IMR-90 (cell line): ENCODE data around the gene APPL2. TPM values are rescaled to one million over a fixed set of nuclear protein-coding genes. Genes with fewer than 3 reads are reported as not detected.

Experiments
- ATAC-seq: fragments of 200-7000 bp; cut with Tn5 transposase; 2 replicates; pipeline ENCODE4 v1.9.1; 2020; ENCODE audit warnings: low read depth, mild to moderate bottlenecking, moderate library complexity
- BruUV-seq: library from RNA; stranded (reverse); fragments of 400-500 nt; replicated peaks from 2 replicates; lab custom pipeline; 2021; lab: Mats Ljungman, UMichigan
- CTCF ChIA-PET: fragments of 300-600 bp; formaldehyde crosslinking; extraction: SDS; loops from one replicate; lab custom pipeline; 2021; ENCODE audit warnings: antibody characterized with exemption; lab: Yijun Ruan, JAX
- POLR2A ChIA-PET: fragments of 300-600 bp; sonication (Branson Sonifier 250); formaldehyde crosslinking; loops from one replicate; lab custom pipeline; 2022; ENCODE audit warnings: antibody characterized with exemption; ENCODE audit not compliant: unreplicated experiment; lab: Charles Lee
- DNase-seq: peaks from one replicate; pipeline ENCODE4 v3.0.0; 2013
- H2AFZ ChIP-seq: replicated peaks from 2 replicates; pipeline ENCODE3; 2013; ENCODE audit warnings: low read length, mild to moderate bottlenecking; ENCODE audit not compliant: poor library complexity
- H2AK5ac ChIP-seq: 2 replicates; pipeline ENCODE4 v1.6.1; 2013; ENCODE audit warnings: low read depth, low read length, inconsistent platforms
- H2AK9ac ChIP-seq: replicated peaks from 2 replicates; pipeline ENCODE3; 2013; ENCODE audit warnings: mild to moderate bottlenecking, low read depth, low read length, moderate library complexity; ENCODE audit not compliant: poor library complexity
- H2BK120ac ChIP-seq: 2 replicates; pipeline ENCODE4 v1.6.1; 2013; ENCODE audit warnings: low read depth, low read length, inconsistent platforms
- H2BK15ac ChIP-seq: 3 replicates; pipeline ENCODE4 v1.6.1; 2013; ENCODE audit warnings: low read depth, low read length, inconsistent platforms
- H2BK20ac ChIP-seq: 2 replicates; pipeline ENCODE4 v1.6.1; 2013; ENCODE audit warnings: low read depth, mild to moderate bottlenecking, inconsistent platforms, low read length, moderate library complexity
- H2BK5ac ChIP-seq: 2 replicates; pipeline ENCODE4 v1.6.1; 2013; ENCODE audit warnings: mild to moderate bottlenecking, low read depth, low read length, inconsistent platforms; ENCODE audit not compliant: poor library complexity, severe bottlenecking
- H3K14ac ChIP-seq: replicated peaks from 2 replicates; pipeline ENCODE4 v1.6.1; 2013; ENCODE audit warnings: low read depth, low read length, inconsistent platforms
- H3K18ac ChIP-seq: 2 replicates; pipeline ENCODE4 v1.6.1; 2013; ENCODE audit warnings: low read depth, low read length, control low read depth
- H3K23ac ChIP-seq: 2 replicates; pipeline ENCODE4 v1.6.1; 2013; ENCODE audit warnings: low read depth, low read length, inconsistent platforms
- H3K27ac ChIP-seq: 2 replicates; pipeline ENCODE4 v1.5.1; 2013; ENCODE audit warnings: mild to moderate bottlenecking, control low read depth, low read length; ENCODE audit not compliant: insufficient read depth
- H3K27me3 ChIP-seq: 2 replicates; pipeline ENCODE4 v1.6.1; 2013; ENCODE audit warnings: low read length; ENCODE audit not compliant: control insufficient read depth, insufficient read depth
- H3K36me3 ChIP-seq: 2 replicates; pipeline ENCODE4 v1.6.1; 2013; ENCODE audit warnings: low read length, mixed read lengths; ENCODE audit not compliant: control insufficient read depth, insufficient read depth
- H3K4ac ChIP-seq: 2 replicates; pipeline ENCODE4 v1.6.1; 2013; ENCODE audit warnings: low read depth, low read length, inconsistent platforms
- H3K4me1 ChIP-seq: 2 replicates; pipeline ENCODE4 v1.6.1; 2013; ENCODE audit warnings: low read length, mixed read lengths; ENCODE audit not compliant: control insufficient read depth, insufficient read depth
- H3K4me2 ChIP-seq: 2 replicates; pipeline ENCODE4 v1.6.1; 2013; ENCODE audit warnings: low read depth, mild to moderate bottlenecking, control low read depth, low read length, moderate library complexity
- H3K4me3 ChIP-seq: 2 replicates; pipeline ENCODE4 v1.5.1; 2013; ENCODE audit warnings: low read depth, mild to moderate bottlenecking, control low read depth, low read length, moderate library complexity; ENCODE audit not compliant: insufficient read depth
- H3K56ac ChIP-seq: 2 replicates; pipeline ENCODE4 v1.6.1; 2013; ENCODE audit warnings: low read length, inconsistent platforms; ENCODE audit not compliant: insufficient read depth; ENCODE audit errors: extremely low read depth
- H3K79me1 ChIP-seq, 2 experiments: 2 replicates each; pipeline ENCODE4 v1.6.1; 2013; ENCODE audit warnings: low read length in 2 of 2, inconsistent platforms in 1 of 2, low read depth in 1 of 2
- H3K9ac ChIP-seq: 2 replicates; pipeline ENCODE4 v1.6.1; 2013; ENCODE audit warnings: low read depth, low read length, control low read depth
- H3K9me1 ChIP-seq: 2 replicates; pipeline ENCODE4 v1.6.1; 2013; ENCODE audit warnings: low read length, inconsistent platforms; ENCODE audit not compliant: insufficient read depth
- H3K9me3 ChIP-seq: 2 replicates; pipeline ENCODE4 v1.6.1; 2013; ENCODE audit warnings: low read length; ENCODE audit not compliant: control insufficient read depth, insufficient read depth
- H4K20me1 ChIP-seq: 2 replicates; pipeline ENCODE4 v1.6.1; 2013; ENCODE audit warnings: low read length, inconsistent platforms; ENCODE audit not compliant: insufficient read depth
- H4K5ac ChIP-seq: 2 replicates; pipeline ENCODE4 v1.6.1; 2013; ENCODE audit warnings: mild to moderate bottlenecking, low read depth, low read length, control low read depth
- H4K8ac ChIP-seq, 2 experiments: 2 replicates each; pipeline ENCODE4 v1.6.1; 2013; ENCODE audit warnings: low read depth in 2 of 2, low read length in 2 of 2, control low read depth in 1 of 2, inconsistent platforms in 1 of 2
- H4K91ac ChIP-seq: 2 replicates; pipeline ENCODE4 v1.6.1; 2013; ENCODE audit warnings: low read depth, low read length, inconsistent platforms; ENCODE audit not compliant: insufficient read depth
- CHD1 ChIP-seq: IDR thresholded peaks from 2 replicates; pipeline ENCODE4 v1.6.1; 2012; ENCODE audit warnings: low read depth, low read length, improper control_type of control experiment
- RFX5 ChIP-seq: IDR thresholded peaks from 2 replicates; pipeline ENCODE4 v1.8.0; 2012; ENCODE audit warnings: low read depth, mild to moderate bottlenecking, low read length, moderate library complexity
- WGBS, 2 experiments: methylation state at CpG; one replicate each; pipeline versions ENCODE4 v1.1.5 to v1.1.7; 2013; ENCODE audit warnings: missing lambda C conversion rate in 2 of 2; ENCODE audit not compliant: insufficient read length in 1 of 2; ENCODE audit errors: extremely low coverage in 2 of 2; 5-methylcytosine and 5-hydroxymethylcytosine counted together
- dilution Hi-C: fragments of 300-500 bp; cut with HindIII; formaldehyde crosslinking; loops from one replicate; pipeline ENCODE4 v1.14.3; 2018; ENCODE audit warnings: low sequenced_read_pairs; ENCODE audit not compliant: unreplicated experiment
- in situ Hi-C: fragments of 300-500 bp; cut with MboI; formaldehyde crosslinking; loops from 3 replicates; pipeline ENCODE4 v1.14.3; 2019; ENCODE audit warnings: low sequenced_read_pairs, inconsistent platforms, mixed read lengths
- intact Hi-C: fragments of 100-400 bp; cut with micrococcal nuclease; formaldehyde crosslinking; loops from 2 replicates; pipeline ENCODE4 v1.10.0; 2022
- polyA plus RNA-seq, 3 experiments: library from polyadenylated mRNA; depleted of rRNA; stranded (reverse); fragments of >200 nt; gene quantifications; 2 replicates each; pipeline ENCODE4 v1.2.3, GENCODE V29; 2012; ENCODE audit warnings: low replicate concordance in 1 of 3
- total RNA-seq: library from RNA; depleted of rRNA; stranded (reverse); fragments of >200 nt; gene quantifications from 2 replicates; pipeline ENCODE4 v1.2.3, GENCODE V29; 2012

APPL2 gene
- total and polyA plus RNA-seq, 2 of the 4 experiments (the other 2 are of a cell fraction), result 42.3 to 65.8 TPM

DNA sequence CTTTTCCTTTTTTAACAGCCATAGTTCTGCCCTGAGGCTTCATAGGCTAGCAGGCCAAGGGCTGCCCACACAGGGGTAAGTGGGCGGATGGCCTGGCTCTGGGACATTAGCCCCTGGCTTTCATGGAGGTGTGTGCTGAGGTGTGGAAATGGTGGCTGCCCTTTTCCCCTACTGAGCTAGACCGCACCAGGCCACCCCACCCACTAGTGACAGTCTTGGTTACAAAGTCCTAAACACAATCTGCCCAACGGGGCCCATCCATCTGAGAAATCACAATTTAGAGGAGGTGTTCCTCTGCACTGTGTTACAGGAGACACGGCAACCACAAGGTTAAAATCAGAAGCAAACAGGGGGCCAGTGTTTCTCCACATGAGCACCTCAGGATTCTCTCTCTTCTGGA is 35.6 kb downstream of the APPL2 start:
- no peaks in the 10 kb centered on the region for H3K27me3 ChIP-seq
- peaks cover 10% of the 10 kb centered on the region for H3K4me1 ChIP-seq
- no peak overlapping the region for H2BK15ac ChIP-seq
- CTCF ChIA-PET, result no interaction called here
- 0 out of 2 replicates have a peak overlapping the region, but pooled peaks have one; percentile 8 for H2BK20ac ChIP-seq
- H3K14ac ChIP-seq, result no peak overlapping the region; the same call in 1 of the 2 replicates
- intact Hi-C loops (no loop called here), in situ Hi-C loops (loop anchor here (25.0 kb wide), 1 partner anchor 187 kb away; no protein-coding TSS in a partner anchor), dilution Hi-C loops (no loop called here)
- peak overlapping the region; percentile 41 for H2BK5ac ChIP-seq
- H3K4ac ChIP-seq, result no peak overlapping the region; the same call in 1 of the 2 replicates
- H3K23ac ChIP-seq, result no peak overlapping the region
- H3K18ac ChIP-seq, result no peak overlapping the region
- H4K91ac ChIP-seq, result peak overlapping the region; percentile 19; the same call in 1 of the 2 replicates
- no CpG with 5 or more reads among the region's 4 CpGs for WGBS, 2 experiments
- H3K36me3 ChIP-seq, result peaks cover 72% of the 10 kb centered on the region
- no peak overlapping the region for H2AFZ ChIP-seq
- no peak overlapping the region for H3K4me3 ChIP-seq
- H2BK120ac ChIP-seq, result no peak overlapping the region
- H3K9me3 ChIP-seq, result no peaks in the 10 kb centered on the region
- 0 out of 2 replicates have a peak overlapping the region, but pooled peaks have one; percentile 11 for H3K27ac ChIP-seq
- H3K4me2 ChIP-seq, result no peak overlapping the region
- no TSS peak for BruUV-seq
- ATAC-seq, result no peak
- no peak overlapping the region for H3K56ac ChIP-seq
- no peak for DNase-seq
- peak overlapping the region; percentile 7; the same call in 1 of the 2 replicates for H2AK5ac ChIP-seq
- 0 out of 4 replicates have a peak overlapping the region, but pooled peaks of 1 of the 2 experiments have one; percentile 8 for H4K8ac ChIP-seq
- peaks cover 37% of the 10 kb centered on the region for H3K9me1 ChIP-seq
- no peak overlapping the region for H3K9ac ChIP-seq
- POLR2A ChIA-PET, result no interaction called here
- TF ChIP-seq CHD1 (no peak), RFX5 (no peak)
- no peak overlapping the region for H4K5ac ChIP-seq
- peaks cover 9 to 72% of the 10 kb centered on the region in 2 experiments for H3K79me1 ChIP-seq
- H4K20me1 ChIP-seq, result peaks cover 6% of the 10 kb centered on the region; the same call in 1 of the 2 replicates
- peak overlapping the region; percentile 43 for H2AK9ac ChIP-seq
